Measurements from ENCODE around the gene ZNF546.

GRCh38 chr19:39970675-39971379 lies 26.0 kb upstream of the ZNF546 start, which contains the start of gene PSMC4:
- peak in 2 of 4 donors; percentile 59 to 67 for TF ChIP-seq POLR2A (IDR thresholded peaks at IDR 0.05)
- TF ChIP-seq CTCF (IDR thresholded peaks at IDR 0.05), result peak in 6 of 7 experiments; percentile 53 to 95 (median 82)
- TF ChIP-seq EP300 (IDR thresholded peaks at IDR 0.05), result no peak

All from stomach (tissue), 4 donors.